ENCODE data around the gene CLEC11A.
"Not testable (repeated sequence)": the region's sequence is repeated elsewhere in the genome, so short reads cannot be mapped to it uniquely, and the experiment has no call there.

GRCh38 chr19:50766746-50767145 lies 43.6 kb downstream of the CLEC11A start:
- TF ChIP-seq CTCF (IDR thresholded peaks at IDR 0.05; ENCODE audit: poor library complexity, severe bottlenecking); EZH2 (IDR thresholded peaks at IDR 0.05; ENCODE audit: borderline replicate concordance, insufficient read depth, low read length, poor library complexity, severe bottlenecking); POLR2AphosphoS5 (IDR thresholded peaks at IDR 0.05); MXI1 (conservative IDR thresholded peaks at IDR 0.05; ENCODE audit: poor library complexity, severe bottlenecking); RAD21 (conservative IDR thresholded peaks at IDR 0.05); EP300 (conservative IDR thresholded peaks at IDR 0.05; ENCODE audit: poor library complexity, severe bottlenecking); TAF1 (IDR thresholded peaks at IDR 0.05; ENCODE audit: low read depth): not testable (repeated sequence)

Data from neural cell (in vitro differentiated cells).